Measurements from ENCODE around the gene EEF1AKMT2.

Gene EEF1AKMT2

DNA sequence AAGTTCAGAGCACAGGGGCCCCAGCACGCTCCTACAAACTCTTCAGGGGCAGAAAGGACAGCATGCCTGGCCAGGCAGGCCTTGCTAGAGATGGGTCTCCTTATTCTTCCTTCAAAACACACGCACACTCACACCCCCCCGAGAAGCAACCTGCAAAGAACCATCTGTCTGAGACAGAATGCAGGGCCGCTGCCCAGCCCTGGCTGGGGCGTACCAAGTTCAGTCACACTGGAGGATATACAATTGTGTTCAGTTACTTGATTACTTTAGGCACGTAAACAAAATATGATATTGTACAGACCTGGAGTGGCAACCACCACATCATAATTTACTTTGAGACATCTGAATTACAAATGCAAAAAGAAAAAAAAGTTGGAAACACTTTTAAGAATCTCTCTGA, 53.2 kb downstream of the EEF1AKMT2 start:
- TF ChIP-seq EZH2phosphoT487 (IDR thresholded peaks at IDR 0.05; ENCODE audit: borderline replicate concordance, low read length), result no peak
- TF ChIP-seq, protein P1, sequence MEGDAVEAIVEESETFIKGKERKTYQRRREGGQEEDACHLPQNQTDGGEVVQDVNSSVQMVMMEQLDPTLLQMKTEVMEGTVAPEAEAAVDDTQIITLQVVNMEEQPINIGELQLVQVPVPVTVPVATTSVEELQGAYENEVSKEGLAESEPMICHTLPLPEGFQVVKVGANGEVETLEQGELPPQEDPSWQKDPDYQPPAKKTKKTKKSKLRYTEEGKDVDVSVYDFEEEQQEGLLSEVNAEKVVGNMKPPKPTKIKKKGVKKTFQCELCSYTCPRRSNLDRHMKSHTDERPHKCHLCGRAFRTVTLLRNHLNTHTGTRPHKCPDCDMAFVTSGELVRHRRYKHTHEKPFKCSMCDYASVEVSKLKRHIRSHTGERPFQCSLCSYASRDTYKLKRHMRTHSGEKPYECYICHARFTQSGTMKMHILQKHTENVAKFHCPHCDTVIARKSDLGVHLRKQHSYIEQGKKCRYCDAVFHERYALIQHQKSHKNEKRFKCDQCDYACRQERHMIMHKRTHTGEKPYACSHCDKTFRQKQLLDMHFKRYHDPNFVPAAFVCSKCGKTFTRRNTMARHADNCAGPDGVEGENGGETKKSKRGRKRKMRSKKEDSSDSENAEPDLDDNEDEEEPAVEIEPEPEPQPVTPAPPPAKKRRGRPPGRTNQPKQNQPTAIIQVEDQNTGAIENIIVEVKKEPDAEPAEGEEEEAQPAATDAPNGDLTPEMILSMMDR (IDR thresholded peaks at IDR 0.05; ENCODE audit: low read depth, low read length, poor library complexity, severe bottlenecking), result no peak
- Histone ChIP-seq H3K9me2 (replicated peaks; ENCODE audit: control insufficient read depth, low read length) (no peaks in the 10 kb centered on the region), H3K4me1 (ENCODE audit: control insufficient read depth, low read length) (peaks cover 73% of the 10 kb centered on the region), H3K4me3 (ENCODE audit: low read length) (no peak overlapping the region), H3K36me3 (ENCODE audit: control insufficient read depth, low read length) (peaks cover 35% of the 10 kb centered on the region), H3K27ac (ENCODE audit: low read depth, low read length) (no peak overlapping the region), H4K20me1 (ENCODE audit: control insufficient read depth, insufficient read depth, low read depth, low read length) (peaks cover 35% of the 10 kb centered on the region), H3F3A (ENCODE audit: control insufficient read depth, insufficient read depth) (peaks cover 20% of the 10 kb centered on the region), H3K9me3 (ENCODE audit: control insufficient read depth, insufficient read depth, low read length) (no peaks in the 10 kb centered on the region), H3K27me3 (ENCODE audit: control insufficient read depth, low read length) (no peaks in the 10 kb centered on the region), H3K4me2 (ENCODE audit: low read length) (0 out of 2 replicates have a peak overlapping the region, but pooled peaks have one; percentile 72), H3K79me2 (ENCODE audit: control insufficient read depth, low read length) (peaks cover 100% of the 10 kb centered on the region)

DNA sequence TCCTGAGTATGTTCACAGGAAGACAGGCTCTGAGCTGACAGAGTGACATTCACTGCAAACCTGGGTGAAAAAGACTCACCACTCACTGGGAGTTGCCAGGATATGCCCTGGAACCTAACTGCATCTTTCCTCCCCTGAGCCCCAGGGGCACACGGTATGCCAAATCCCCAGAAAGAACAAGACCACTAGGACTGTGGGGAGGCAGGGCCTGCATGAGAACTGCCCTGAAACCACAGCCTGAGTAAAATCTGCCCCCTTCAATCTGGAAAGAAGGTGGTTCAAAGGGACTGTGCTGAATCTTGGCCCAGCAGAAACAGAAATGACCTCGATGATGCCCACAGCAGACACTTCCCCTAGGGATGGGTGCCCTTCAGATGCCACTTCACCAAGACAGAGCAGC, 54.0 kb downstream of the EEF1AKMT2 start:
- Histone ChIP-seq H3K4me3 (ENCODE audit: low read length) (no peak overlapping the region), H3K9me3 (ENCODE audit: control insufficient read depth, insufficient read depth, low read length) (no peaks in the 10 kb centered on the region), H3F3A (ENCODE audit: control insufficient read depth, insufficient read depth) (peaks cover 20% of the 10 kb centered on the region), H3K4me1 (ENCODE audit: control insufficient read depth, low read length) (peaks cover 74% of the 10 kb centered on the region), H3K9me2 (replicated peaks; ENCODE audit: control insufficient read depth, low read length) (no peaks in the 10 kb centered on the region), H3K27me3 (ENCODE audit: control insufficient read depth, low read length) (no peaks in the 10 kb centered on the region), H3K79me2 (ENCODE audit: control insufficient read depth, low read length) (peaks cover 100% of the 10 kb centered on the region), H3K4me2 (ENCODE audit: low read length) (no peak overlapping the region), H3K27ac (ENCODE audit: low read depth, low read length) (no peak overlapping the region), H4K20me1 (ENCODE audit: control insufficient read depth, insufficient read depth, low read depth, low read length) (peaks cover 35% of the 10 kb centered on the region), H3K36me3 (ENCODE audit: control insufficient read depth, low read length) (peaks cover 40% of the 10 kb centered on the region)
- TF ChIP-seq, protein P1 (IDR thresholded peaks at IDR 0.05; ENCODE audit: low read depth, low read length, poor library complexity, severe bottlenecking), result no peak
- no peak for TF ChIP-seq EZH2phosphoT487 (IDR thresholded peaks at IDR 0.05; ENCODE audit: borderline replicate concordance, low read length)

DNA sequence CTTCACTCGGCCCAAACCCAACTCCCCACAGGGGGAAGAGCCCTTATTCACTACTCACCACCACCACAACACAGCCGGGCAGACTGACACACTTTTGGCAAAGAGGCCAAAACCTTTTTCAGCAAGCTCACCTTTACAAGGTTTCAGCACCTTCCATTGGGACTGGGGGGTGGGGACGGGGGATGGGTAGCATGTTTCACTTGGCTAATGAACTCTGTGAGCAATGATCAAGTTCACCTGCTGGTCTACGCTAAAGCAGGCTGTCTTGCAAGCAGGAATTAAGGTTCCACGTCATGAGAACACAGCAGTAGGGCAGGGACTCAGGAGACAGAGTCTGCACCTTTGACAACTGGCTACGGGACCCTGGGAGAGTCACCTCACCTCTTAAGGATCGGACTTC, 54.5 kb downstream of the EEF1AKMT2 start:
- Histone ChIP-seq H3K9me3 (ENCODE audit: control insufficient read depth, insufficient read depth, low read length) (no peaks in the 10 kb centered on the region), H3K4me2 (ENCODE audit: low read length) (no peak overlapping the region), H3K27me3 (ENCODE audit: control insufficient read depth, low read length) (no peaks in the 10 kb centered on the region), H3K9me2 (replicated peaks; ENCODE audit: control insufficient read depth, low read length) (no peaks in the 10 kb centered on the region), H3K27ac (ENCODE audit: low read depth, low read length) (no peak overlapping the region), H3K4me3 (ENCODE audit: low read length) (no peak overlapping the region), H3F3A (ENCODE audit: control insufficient read depth, insufficient read depth) (peaks cover 15% of the 10 kb centered on the region), H3K79me2 (ENCODE audit: control insufficient read depth, low read length) (peaks cover 100% of the 10 kb centered on the region), H3K36me3 (ENCODE audit: control insufficient read depth, low read length) (peaks cover 44% of the 10 kb centered on the region), H4K20me1 (ENCODE audit: control insufficient read depth, insufficient read depth, low read depth, low read length) (peaks cover 35% of the 10 kb centered on the region), H3K4me1 (ENCODE audit: control insufficient read depth, low read length) (peaks cover 69% of the 10 kb centered on the region)
- TF ChIP-seq, protein P1 (IDR thresholded peaks at IDR 0.05; ENCODE audit: low read depth, low read length, poor library complexity, severe bottlenecking), result no peak
- TF ChIP-seq EZH2phosphoT487 (IDR thresholded peaks at IDR 0.05; ENCODE audit: borderline replicate concordance, low read length), result no peak
